HCT116 (cell line): ENCODE measurements around the gene SRP9.

ENCODE experiments used
- EGR1 ChIP-seq: IDR thresholded peaks from 2 replicates; pipeline ENCODE4 v1.6.1; 2012; ENCODE audit warnings: low read depth
- EZH2 ChIP-seq: fragments of 200-600 bp; sonication (generic); IDR thresholded peaks from 2 replicates; pipeline ENCODE4 v1.6.1; 2017; ENCODE audit warnings: antibody characterized with exemption, mixed run types
- JUND ChIP-seq: IDR thresholded peaks from 2 replicates; pipeline ENCODE4 v1.6.1; 2012
- POLR2A ChIP-seq: IDR thresholded peaks from 2 replicates; pipeline ENCODE4 v1.7.0; 2011; ENCODE audit warnings: borderline replicate concordance; ENCODE audit not compliant: insufficient read depth, insufficient read length; ENCODE audit errors: extremely low read depth
- POLR2AphosphoS5 ChIP-seq: IDR thresholded peaks from 2 replicates; pipeline ENCODE4 v1.6.1; 2011; ENCODE audit warnings: mild to moderate bottlenecking, low read depth, low read length, moderate library complexity
- RAD21 ChIP-seq: IDR thresholded peaks from 2 replicates; pipeline ENCODE4 v1.6.1; 2012; ENCODE audit warnings: low read depth, mild to moderate bottlenecking
- SP1 ChIP-seq: IDR thresholded peaks from 2 replicates; pipeline ENCODE4 v1.6.1; 2012; ENCODE audit warnings: low read depth
- SRF ChIP-seq: IDR thresholded peaks from 2 replicates; pipeline ENCODE4 v1.6.1; 2012; ENCODE audit warnings: low read depth
- YY1 ChIP-seq: IDR thresholded peaks from 2 replicates; pipeline ENCODE4 v1.6.1; 2011; ENCODE audit warnings: low read length, low read depth, moderate library complexity, mild to moderate bottlenecking; ENCODE audit not compliant: insufficient replicate concordance; ENCODE audit errors: extremely low read depth
- TF ChIP-seq, protein P1 (sequence below), 3 experiments: fragments of 200-600 bp in 1 of 3; sonication (generic) in 1 of 3; IDR thresholded peaks in 2 of 3; conservative IDR thresholded peaks in 1 of 3; 2 replicates each; pipeline ENCODE4 v1.5.1; 2012 to 2017; ENCODE audit warnings: low read depth in 2 of 3, low read length in 2 of 3, antibody characterized with exemption in 1 of 3, borderline replicate concordance in 1 of 3, control low read depth in 1 of 3, mild to moderate bottlenecking in 1 of 3, mixed read lengths in 1 of 3, mixed run types in 1 of 3, moderate library complexity in 1 of 3; ENCODE audit not compliant: insufficient read depth in 1 of 3
- TF ChIP-seq, protein P2 (sequence below): IDR thresholded peaks from 2 replicates; pipeline ENCODE4 v1.6.1; 2012
- TF ChIP-seq, protein P3 (sequence below): IDR thresholded peaks from 2 replicates; pipeline ENCODE4 v1.6.1; 2011; ENCODE audit warnings: mild to moderate bottlenecking, low read length, moderate library complexity; ENCODE audit not compliant: insufficient replicate concordance; ENCODE audit errors: extremely low read depth
- TF ChIP-seq, protein P4 (sequence below): IDR thresholded peaks from 2 replicates; pipeline ENCODE4 v1.6.1; 2012

DNA sequence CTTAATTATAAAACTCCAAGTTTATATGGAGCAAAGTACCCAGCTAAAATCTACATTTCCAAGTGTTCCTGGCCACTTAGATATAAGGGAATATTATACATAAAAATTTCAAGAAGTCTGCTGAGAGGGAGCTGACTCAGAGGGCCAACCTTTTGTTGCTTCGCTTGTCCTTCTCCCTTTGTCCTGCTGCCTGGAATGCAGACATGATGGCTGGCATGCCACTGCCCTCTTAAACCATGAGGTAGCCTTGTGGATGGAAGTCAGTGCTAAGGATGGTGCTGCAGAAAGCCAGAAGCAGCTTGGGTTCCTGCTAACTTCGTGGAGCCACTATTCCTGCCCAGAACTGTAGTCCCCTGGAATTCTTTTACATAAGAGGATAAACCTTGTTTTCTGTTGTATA is 38.9 kb upstream of the SRP9 start:
- TF ChIP-seq EGR1: no peak
- TF ChIP-seq, protein P1, sequence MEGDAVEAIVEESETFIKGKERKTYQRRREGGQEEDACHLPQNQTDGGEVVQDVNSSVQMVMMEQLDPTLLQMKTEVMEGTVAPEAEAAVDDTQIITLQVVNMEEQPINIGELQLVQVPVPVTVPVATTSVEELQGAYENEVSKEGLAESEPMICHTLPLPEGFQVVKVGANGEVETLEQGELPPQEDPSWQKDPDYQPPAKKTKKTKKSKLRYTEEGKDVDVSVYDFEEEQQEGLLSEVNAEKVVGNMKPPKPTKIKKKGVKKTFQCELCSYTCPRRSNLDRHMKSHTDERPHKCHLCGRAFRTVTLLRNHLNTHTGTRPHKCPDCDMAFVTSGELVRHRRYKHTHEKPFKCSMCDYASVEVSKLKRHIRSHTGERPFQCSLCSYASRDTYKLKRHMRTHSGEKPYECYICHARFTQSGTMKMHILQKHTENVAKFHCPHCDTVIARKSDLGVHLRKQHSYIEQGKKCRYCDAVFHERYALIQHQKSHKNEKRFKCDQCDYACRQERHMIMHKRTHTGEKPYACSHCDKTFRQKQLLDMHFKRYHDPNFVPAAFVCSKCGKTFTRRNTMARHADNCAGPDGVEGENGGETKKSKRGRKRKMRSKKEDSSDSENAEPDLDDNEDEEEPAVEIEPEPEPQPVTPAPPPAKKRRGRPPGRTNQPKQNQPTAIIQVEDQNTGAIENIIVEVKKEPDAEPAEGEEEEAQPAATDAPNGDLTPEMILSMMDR (IDR thresholded peaks at IDR 0.05 in 2 of 3, conservative IDR thresholded peaks at IDR 0.05 in 1 of 3; ENCODE audit: borderline replicate concordance in 1 of 3, insufficient read depth in 1 of 3, low read depth in 2 of 3, low read length in 2 of 3): no peak
- TF ChIP-seq POLR2A: no peak
- TF ChIP-seq, protein P2, sequence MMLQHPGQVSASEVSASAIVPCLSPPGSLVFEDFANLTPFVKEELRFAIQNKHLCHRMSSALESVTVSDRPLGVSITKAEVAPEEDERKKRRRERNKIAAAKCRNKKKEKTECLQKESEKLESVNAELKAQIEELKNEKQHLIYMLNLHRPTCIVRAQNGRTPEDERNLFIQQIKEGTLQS: no peak
- TF ChIP-seq YY1: no peak
- TF ChIP-seq EZH2: no peak
- TF ChIP-seq POLR2AphosphoS5: no peak
- TF ChIP-seq RAD21: no peak
- TF ChIP-seq SRF: no peak
- TF ChIP-seq SP1: no peak
- TF ChIP-seq JUND: no peak
- TF ChIP-seq, protein P3, sequence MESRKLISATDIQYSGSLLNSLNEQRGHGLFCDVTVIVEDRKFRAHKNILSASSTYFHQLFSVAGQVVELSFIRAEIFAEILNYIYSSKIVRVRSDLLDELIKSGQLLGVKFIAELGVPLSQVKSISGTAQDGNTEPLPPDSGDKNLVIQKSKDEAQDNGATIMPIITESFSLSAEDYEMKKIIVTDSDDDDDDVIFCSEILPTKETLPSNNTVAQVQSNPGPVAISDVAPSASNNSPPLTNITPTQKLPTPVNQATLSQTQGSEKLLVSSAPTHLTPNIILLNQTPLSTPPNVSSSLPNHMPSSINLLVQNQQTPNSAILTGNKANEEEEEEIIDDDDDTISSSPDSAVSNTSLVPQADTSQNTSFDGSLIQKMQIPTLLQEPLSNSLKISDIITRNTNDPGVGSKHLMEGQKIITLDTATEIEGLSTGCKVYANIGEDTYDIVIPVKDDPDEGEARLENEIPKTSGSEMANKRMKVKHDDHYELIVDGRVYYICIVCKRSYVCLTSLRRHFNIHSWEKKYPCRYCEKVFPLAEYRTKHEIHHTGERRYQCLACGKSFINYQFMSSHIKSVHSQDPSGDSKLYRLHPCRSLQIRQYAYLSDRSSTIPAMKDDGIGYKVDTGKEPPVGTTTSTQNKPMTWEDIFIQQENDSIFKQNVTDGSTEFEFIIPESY: no peak
- TF ChIP-seq, protein P4, sequence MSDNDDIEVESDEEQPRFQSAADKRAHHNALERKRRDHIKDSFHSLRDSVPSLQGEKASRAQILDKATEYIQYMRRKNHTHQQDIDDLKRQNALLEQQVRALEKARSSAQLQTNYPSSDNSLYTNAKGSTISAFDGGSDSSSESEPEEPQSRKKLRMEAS: no peak
